ENCODE data around the gene CHCHD6.

Gene CHCHD6

GRCh38 chr3:126903521-126903920, 199.5 kb downstream of the CHCHD6 start:
- DNase-seq, result no peak

- DNase-seq, result no peak
Observed at GRCh38 chr3:126907557-126907956, 203.5 kb downstream of the CHCHD6 start.

GRCh38 chr3:126908752-126909275, 204.8 kb downstream of the CHCHD6 start:
- DNase-seq, result peak; percentile 96

- DNase-seq, result no peak
Observed at GRCh38 chr3:126910231-126910630, 206.2 kb downstream of the CHCHD6 start.

GRCh38 chr3:126911162-126912026, 207.4 kb downstream of the CHCHD6 start:
- DNase-seq, result peak; percentile 97

- no peak for DNase-seq
Observed at GRCh38 chr3:126912027-126912422, 208.0 kb downstream of the CHCHD6 start.

GRCh38 chr3:126912491-126913195, 208.6 kb downstream of the CHCHD6 start:
- no peak for DNase-seq

GRCh38 chr3:126913524-126913923, 209.5 kb downstream of the CHCHD6 start:
- no peak for DNase-seq

GRCh38 chr3:126914226-126914625, 210.2 kb downstream of the CHCHD6 start:
- no peak for DNase-seq

- no peak for DNase-seq
Observed at GRCh38 chr3:126915015-126915414, 211.0 kb downstream of the CHCHD6 start.

GRCh38 chr3:126916546-126916945, 212.5 kb downstream of the CHCHD6 start:
- DNase-seq, result no peak

GRCh38 chr3:126917232-126917804, 213.3 kb downstream of the CHCHD6 start:
- DNase-seq, result no peak

GRCh38 chr3:126918355-126918821, 214.3 kb downstream of the CHCHD6 start:
- peak; percentile 58 for DNase-seq

GRCh38 chr3:126921085-126921824, 217.2 kb downstream of the CHCHD6 start:
- DNase-seq, result no peak

- DNase-seq, result no peak
Observed at GRCh38 chr3:126922466-126922865, 218.4 kb downstream of the CHCHD6 start.

- no peak for DNase-seq
Observed at GRCh38 chr3:126923423-126923822, 219.4 kb downstream of the CHCHD6 start.

GRCh38 chr3:126923895-126924294, 219.9 kb downstream of the CHCHD6 start:
- no peak for DNase-seq

GRCh38 chr3:126924458-126924857, 220.4 kb downstream of the CHCHD6 start:
- peak; percentile 9 for DNase-seq

GRCh38 chr3:126925411-126926171, 221.6 kb downstream of the CHCHD6 start:
- DNase-seq, result peak; percentile 24

- DNase-seq, result no peak
Observed at GRCh38 chr3:126926684-126927400, 222.8 kb downstream of the CHCHD6 start.

- no peak for DNase-seq
Observed at GRCh38 chr3:126927401-126927750, 223.3 kb downstream of the CHCHD6 start.

All from OCI-M1 (cell line).